Measurements from ENCODE around the gene FUT6. TPM values are rescaled to one million over a fixed set of nuclear protein-coding genes. Genes with fewer than 3 reads are reported as not detected.
"Not testable (repeated sequence)": the region's sequence is repeated elsewhere in the genome, so short reads cannot be mapped to it uniquely, and the experiment has no call there.

FUT6 gene
- total RNA-seq, 1 donor, result 2.4 TPM

DNA sequence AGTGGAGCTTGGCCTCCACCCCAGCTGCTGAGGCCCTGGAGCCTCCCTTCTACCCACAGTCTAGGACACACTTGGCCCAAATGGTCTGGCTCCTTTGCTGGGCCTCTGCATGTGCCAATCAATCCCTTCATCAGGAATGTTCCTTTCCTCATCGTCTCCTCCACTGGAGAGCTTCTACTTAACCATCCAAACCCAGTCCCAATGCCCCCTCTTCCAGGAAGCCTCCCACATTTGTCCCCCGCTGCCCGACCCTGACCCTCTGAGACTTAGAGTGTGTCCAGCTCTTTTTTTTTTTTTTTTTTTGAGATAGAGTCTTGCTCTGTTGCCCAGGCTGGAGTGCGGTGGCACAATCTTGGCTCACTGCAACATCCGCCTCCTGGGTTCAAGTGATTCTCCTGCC is 51.1 kb downstream of the FUT6 start:
- no peak for DNase-seq (ENCODE audit: low read depth in 2 of 3, low spot score in 2 of 3)

DNA sequence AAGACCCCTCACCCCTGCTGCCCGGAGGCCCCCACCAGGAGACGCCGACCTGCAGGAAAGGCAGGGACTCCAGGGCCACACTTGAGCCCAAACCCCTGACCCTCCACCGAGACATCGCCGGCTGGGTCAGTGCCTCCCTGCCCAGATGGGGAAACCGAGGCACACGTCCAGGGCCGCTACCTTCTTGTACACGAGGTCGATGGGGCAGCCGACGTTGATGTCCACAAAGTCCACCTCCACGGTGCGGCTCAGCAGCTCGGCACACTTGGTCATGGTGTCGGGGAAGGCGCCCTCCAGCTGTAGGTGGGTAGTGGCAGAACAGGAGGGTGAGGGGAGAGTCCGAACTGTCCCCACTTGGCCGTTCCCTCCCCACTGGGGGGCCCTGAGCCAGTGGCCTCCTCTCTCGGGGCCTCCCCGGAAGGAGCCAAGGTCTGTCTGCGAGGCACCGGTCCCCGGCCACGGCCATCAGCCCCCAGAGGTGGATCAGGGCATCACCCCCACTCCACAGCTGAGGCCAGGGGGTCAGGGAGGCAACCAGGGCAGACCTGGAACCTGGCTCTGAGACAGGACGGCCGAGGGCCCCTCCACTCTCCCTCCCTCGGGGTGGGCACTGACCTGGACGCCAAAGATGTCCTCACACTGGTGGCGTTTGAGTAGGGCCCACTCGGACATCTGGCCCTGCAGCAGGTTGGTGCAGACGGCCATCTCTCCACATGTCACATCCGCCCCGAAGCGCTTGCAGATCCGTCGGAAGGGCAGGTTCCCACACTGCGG is 51.9 kb downstream of the FUT6 start:
- no peak for DNase-seq (ENCODE audit: low read depth in 2 of 3, low spot score in 2 of 3)

DNA sequence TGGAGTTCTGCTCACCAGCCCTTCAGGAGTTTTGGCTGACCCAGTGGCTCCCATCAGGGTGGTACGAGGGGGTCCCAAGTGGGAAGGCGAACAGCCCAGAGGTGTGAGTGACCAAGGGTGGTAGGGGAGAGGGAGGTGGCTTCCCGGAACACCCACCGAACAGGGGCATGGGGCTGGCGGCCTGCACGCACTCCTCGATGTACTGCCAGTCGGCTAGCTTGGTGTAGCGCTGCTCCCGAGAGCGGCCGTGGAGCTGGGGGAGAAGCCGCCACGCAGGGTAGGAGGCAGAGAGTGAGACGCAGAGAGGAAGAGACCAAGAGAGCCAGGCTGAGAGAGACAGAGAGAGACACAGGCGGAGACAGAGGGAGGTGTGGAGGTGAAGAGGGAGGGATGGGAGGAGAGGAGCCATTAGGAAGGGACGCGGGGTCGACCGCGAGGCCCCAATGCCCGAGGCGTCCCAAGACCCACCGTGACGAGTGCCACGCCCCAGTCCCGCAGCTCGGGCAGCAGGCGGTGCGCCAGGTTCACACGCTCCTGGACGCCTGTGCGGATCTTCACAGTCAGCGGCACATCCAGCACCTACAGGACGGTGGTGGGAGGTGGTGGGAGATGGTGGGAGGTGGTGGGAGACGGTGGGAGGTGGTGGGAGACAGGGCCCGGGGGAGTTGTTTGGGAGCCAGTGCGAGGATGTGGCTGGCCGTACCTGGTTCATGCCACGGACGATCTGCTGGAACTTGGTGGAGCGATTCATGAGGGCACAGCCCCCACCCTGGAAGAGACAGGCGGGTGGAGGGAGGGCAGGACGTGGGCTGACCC is 52.7 kb downstream of the FUT6 start:
- no peak for DNase-seq (ENCODE audit: low read depth in 2 of 3, low spot score in 2 of 3)

DNA sequence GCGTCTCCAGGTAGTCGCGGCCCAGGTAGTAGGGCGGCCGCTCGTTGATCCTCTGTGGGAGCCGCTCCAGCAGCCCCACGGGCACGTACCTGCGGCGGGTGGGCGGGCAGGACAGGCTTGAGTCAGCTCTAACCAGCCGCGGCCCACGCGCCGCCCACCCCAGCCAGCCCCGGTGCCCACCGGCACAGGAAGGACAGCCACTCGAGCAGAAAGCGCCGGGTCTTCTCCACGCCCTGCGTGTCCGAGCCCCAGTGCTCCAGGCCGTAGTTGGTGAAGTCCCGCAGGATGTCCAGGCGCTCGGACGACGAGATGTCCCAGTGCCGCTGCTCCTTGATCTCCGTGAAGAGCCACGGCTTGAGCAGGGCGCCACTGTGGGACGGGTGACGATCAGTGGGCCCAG is 54.1 kb downstream of the FUT6 start:
- no peak for DNase-seq (ENCODE audit: low read depth in 2 of 3, low spot score in 2 of 3)

DNA sequence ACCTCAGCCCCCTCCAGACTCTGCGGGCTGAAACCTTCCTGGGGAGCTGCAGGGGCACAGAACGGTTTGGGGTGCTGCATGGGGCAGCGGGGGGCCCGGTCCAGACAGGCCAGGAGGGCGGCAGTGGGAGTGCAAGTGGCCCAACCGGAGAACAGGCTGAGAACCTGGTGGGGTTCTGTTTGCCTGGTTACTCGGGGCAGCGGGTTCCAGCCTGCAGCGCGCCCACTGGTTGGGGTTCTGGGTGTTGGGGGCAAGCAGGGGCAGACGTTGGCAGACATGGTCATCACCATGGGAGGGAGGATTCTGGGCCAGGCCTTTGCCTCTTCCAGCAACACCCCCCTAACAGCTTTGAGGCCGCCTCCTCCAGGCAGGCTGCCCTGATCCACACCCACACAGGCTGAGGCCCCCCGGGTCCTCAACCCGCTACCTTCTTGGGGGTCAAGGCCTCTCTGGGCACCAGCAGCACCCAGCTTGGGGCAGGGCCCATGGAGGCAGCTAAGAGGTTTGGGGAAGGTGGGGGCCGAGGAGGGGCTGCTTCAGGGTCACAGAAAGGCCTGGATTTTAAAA is 54.8 kb downstream of the FUT6 start, which contains the start of gene PRR22:
Gene PRR22, minus strand, starts transcription at position 166 of the 567 bp plus-strand sequence. Its CDS starts 86 bp downstream, at position 80.
- no peak for DNase-seq (ENCODE audit: low read depth in 2 of 3, low spot score in 2 of 3)

DNA sequence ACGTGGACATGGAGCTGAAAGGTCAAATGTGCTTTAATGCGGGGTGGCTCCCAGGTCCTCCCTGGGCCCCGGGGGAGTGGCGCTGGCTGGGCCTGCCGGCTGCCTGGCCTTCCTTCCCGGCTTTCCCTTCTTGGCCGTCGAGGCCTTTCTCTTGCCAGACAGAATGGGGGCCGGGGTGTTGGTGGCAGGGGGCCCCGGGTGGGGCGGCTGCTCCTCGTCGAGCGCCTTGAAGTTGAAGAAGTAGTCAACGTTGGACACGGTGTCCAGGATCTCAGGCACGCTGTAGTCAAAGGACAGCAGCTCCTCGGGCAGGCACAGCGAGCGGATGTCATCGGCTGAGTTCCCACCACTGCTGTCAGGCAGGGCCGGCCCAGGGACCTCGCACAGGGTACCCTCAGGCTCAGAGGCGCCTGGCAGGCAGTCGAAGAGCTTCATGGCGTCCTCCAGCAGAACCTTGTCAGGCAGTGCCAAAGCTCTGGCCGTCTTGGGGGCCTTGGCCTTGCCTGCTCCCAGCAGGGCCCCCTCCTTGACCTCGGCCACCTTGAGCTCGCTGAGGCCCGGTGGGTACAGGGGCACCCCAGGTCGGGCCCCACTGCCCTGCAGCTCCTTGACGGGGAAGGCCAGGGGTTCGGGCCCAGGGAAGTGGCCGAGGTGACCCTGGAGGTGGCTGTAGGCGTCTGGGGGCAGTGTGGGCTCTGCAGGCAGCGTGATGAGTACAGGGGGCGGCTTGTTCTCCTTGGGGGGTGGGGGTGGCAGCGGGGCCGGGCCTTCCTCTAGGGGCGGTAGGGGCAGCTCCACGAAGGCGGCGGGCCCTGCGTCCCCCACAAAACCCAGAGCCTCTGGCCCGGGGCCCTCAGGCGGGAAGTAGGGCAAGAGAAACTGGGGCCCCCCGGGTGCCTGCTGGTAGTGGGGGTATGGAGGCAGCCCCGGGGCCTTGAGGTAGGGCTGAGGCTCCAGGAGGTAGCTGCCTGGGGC is 56.3 kb downstream of the FUT6 start:
- no peak for DNase-seq (ENCODE audit: low read depth in 2 of 3, low spot score in 2 of 3)

DNA sequence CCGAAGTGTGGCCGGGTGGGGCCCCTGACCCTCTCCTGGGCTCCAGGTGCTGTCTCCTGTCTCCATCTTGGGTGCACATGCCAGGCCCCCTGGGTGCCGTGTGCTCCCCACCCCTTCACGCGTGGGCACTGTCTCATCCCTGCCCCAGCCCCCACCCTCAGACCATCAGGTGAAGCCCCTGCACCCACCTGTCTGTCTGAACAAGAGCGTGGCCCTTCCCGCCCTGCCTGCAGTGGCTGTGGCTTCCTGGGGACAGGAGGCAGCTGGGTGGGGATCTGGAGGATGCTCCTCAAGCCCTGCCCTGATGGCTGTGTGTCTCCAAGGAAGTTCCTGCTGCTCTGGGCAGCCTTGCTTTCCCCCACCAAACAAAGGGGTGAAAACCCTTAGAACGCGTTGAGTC is 57.2 kb downstream of the FUT6 start:
- DNase-seq (ENCODE audit: low read depth in 2 of 3, low spot score in 2 of 3), result no peak

DNA sequence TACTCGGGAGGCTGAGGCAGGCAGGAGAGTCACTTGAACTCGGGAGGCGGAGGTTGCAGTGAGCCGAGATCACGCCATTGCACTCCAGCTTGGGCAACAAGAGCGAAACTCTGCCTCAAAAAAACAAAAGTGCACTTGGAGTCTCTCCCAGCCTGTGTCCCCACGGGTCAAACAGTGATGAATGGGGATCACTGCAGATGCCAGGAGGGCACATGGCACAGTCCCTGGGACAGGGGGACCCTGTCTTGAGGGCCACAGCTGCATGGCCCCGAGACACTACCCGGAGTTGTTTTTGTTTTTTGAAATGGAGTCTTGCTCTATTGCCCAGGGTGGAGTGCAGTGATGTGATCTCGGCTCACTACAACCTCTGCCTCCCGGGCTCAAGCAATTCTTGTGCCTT is 58.6 kb downstream of the FUT6 start:
- not testable (repeated sequence) for DNase-seq (ENCODE audit: low read depth in 2 of 3, low spot score in 2 of 3)

Other genes starting within 250 kb of the FUT6 start
- 52.0 TPM for gene SAFB2, start 216.9 kb downstream of the FUT6 start, total RNA-seq
- 101 TPM for gene SAFB, start 216.6 kb downstream of the FUT6 start, total RNA-seq
- gene MICOS13, start 159.2 kb downstream of the FUT6 start, total RNA-seq, result 27.5 TPM
- gene HSD11B1L, start 158.7 kb downstream of the FUT6 start, total RNA-seq, result 8.1 TPM
- 801 TPM for gene RPL36, start 149.4 kb downstream of the FUT6 start, total RNA-seq
- 78.6 TPM for gene LONP1, start 119.6 kb downstream of the FUT6 start, total RNA-seq
- not detected for gene CATSPERD, start 119.1 kb downstream of the FUT6 start, total RNA-seq
- 2.2 TPM for gene PRR22, start 55.0 kb downstream of the FUT6 start, total RNA-seq
- gene DUS3L, start 48.5 kb downstream of the FUT6 start, total RNA-seq, result 98.0 TPM
- 0.54 TPM for gene NRTN, start 34.6 kb downstream of the FUT6 start, total RNA-seq
- gene FUT3, start 11.7 kb upstream of the FUT6 start, total RNA-seq, result under 0.01 TPM
- gene FUT5, start 30.8 kb upstream of the FUT6 start, total RNA-seq, result 0.54 TPM
- 283 TPM for gene NDUFA11, start 64.1 kb upstream of the FUT6 start, total RNA-seq
- 25.3 TPM for gene VMAC, start 65.2 kb upstream of the FUT6 start, total RNA-seq
- 11.3 TPM for gene CAPS, start 74.6 kb upstream of the FUT6 start, total RNA-seq
- 61.9 TPM for gene RANBP3, start 138.4 kb upstream of the FUT6 start, total RNA-seq

All from hematopoietic multipotent progenitor cell (in vitro differentiated cells).